Keratinocyte (primary cell): ENCODE results near the gene HES7. TPM values are rescaled to one million over a fixed set of nuclear protein-coding genes. Genes with fewer than 3 reads are reported as not detected.
A peak's percentile ranks its signal among the peaks of the same experiment; 100 is the strongest.
"Not testable (repeated sequence)": the region's sequence is repeated elsewhere in the genome, so short reads cannot be mapped to it uniquely, and the experiment has no call there.

Source experiments
- DNase-seq: peaks from one replicate; pipeline ENCODE4 v3.0.0-alpha.2; 2011; ENCODE audit warnings: low read depth, missing footprints, low spot score
- FAIRE-seq: peaks from 2 replicates; lab custom pipeline; 2011; peaks lifted over from hg19 to GRCh38; lab: Jason Lieb, UNC
- H2AFZ ChIP-seq: 2 replicates; pipeline ENCODE4 v1.6.0; 2012; ENCODE audit warnings: low read length, control low read depth, inconsistent platforms; ENCODE audit not compliant: control insufficient read depth
- H3K27ac ChIP-seq: 2 replicates; pipeline ENCODE4 v1.5.1; 2011; ENCODE audit warnings: low read length; ENCODE audit not compliant: control insufficient read depth, insufficient read depth
- H3K27me3 ChIP-seq: 3 replicates; pipeline ENCODE4 v1.6.0; 2011; ENCODE audit warnings: low read length; ENCODE audit not compliant: control insufficient read depth, insufficient read depth; ENCODE audit errors: extremely low read depth
- H3K36me3 ChIP-seq, 2 experiments: 2 replicates in 1 of 2; 3 replicates in 1 of 2; pipeline ENCODE4 v1.5.1; 2011; ENCODE audit warnings: low read length in 2 of 2, mild to moderate bottlenecking in 1 of 2; ENCODE audit not compliant: control insufficient read depth in 2 of 2, insufficient read depth in 2 of 2; ENCODE audit errors: extremely low read depth in 1 of 2
- H3K4me1 ChIP-seq: 3 replicates; pipeline ENCODE4 v1.5.1; 2011; ENCODE audit warnings: low read length; ENCODE audit not compliant: control insufficient read depth, insufficient read depth; ENCODE audit errors: extremely low read depth
- H3K4me2 ChIP-seq: 3 replicates; pipeline ENCODE4 v1.6.0; 2011; ENCODE audit warnings: low read depth, low read length; ENCODE audit not compliant: control insufficient read depth, insufficient read depth; ENCODE audit errors: extremely low read depth
- H3K4me3 ChIP-seq, 3 experiments: fragments of 200-600 bp in 1 of 3; sonication (generic) in 1 of 3; 2 replicates in 2 of 3; 3 replicates in 1 of 3; pipeline ENCODE4 v1.5.1; 2011 to 2016; ENCODE audit warnings: low read length in 3 of 3, mild to moderate bottlenecking in 3 of 3, control low read depth in 2 of 3, inconsistent platforms in 1 of 3, low read depth in 1 of 3, mixed read lengths in 1 of 3, mixed run types in 1 of 3, moderate library complexity in 1 of 3; ENCODE audit not compliant: control insufficient read depth in 2 of 3, insufficient read depth in 2 of 3; ENCODE audit errors: extremely low read depth in 1 of 3
- H3K79me2 ChIP-seq: 2 replicates; pipeline ENCODE4 v1.6.0; 2012; ENCODE audit warnings: low read length; ENCODE audit not compliant: control insufficient read depth, insufficient read depth
- H3K9ac ChIP-seq: 3 replicates; pipeline ENCODE4 v1.6.0; 2011; ENCODE audit warnings: low read length; ENCODE audit not compliant: control insufficient read depth, insufficient read depth; ENCODE audit errors: extremely low read depth
- H3K9me1 ChIP-seq: 3 replicates; pipeline ENCODE4 v1.6.0; 2011; ENCODE audit warnings: low read length; ENCODE audit not compliant: control insufficient read depth, insufficient read depth; ENCODE audit errors: extremely low read depth
- H3K9me3 ChIP-seq: 2 replicates; pipeline ENCODE4 v1.5.1; 2012; ENCODE audit warnings: low read depth, low read length; ENCODE audit not compliant: control insufficient read depth
- H4K20me1 ChIP-seq: 3 replicates; pipeline ENCODE4 v1.6.0; 2011; ENCODE audit warnings: low read length; ENCODE audit not compliant: control insufficient read depth, insufficient read depth; ENCODE audit errors: extremely low read depth
- CTCF ChIP-seq, 3 experiments: IDR thresholded peaks in 1 of 3; conservative IDR thresholded peaks in 1 of 3; optimal IDR thresholded peaks in 1 of 3; 2 replicates in 2 of 3; 3 replicates in 1 of 3; pipeline versions ENCODE3 to v1.5.1; 2011; ENCODE audit warnings: low read length in 3 of 3, mild to moderate bottlenecking in 3 of 3, moderate library complexity in 2 of 3, control low read depth in 1 of 3, inconsistent platforms in 1 of 3; ENCODE audit not compliant: insufficient read depth in 2 of 3; ENCODE audit errors: extremely low read depth in 1 of 3
- EZH2 ChIP-seq: IDR thresholded peaks from one replicate; pipeline ENCODE4 v1.6.1; 2012; ENCODE audit warnings: inconsistent platforms, mild to moderate bottlenecking, low read length, moderate library complexity
- dilution Hi-C: fragments of 300-500 bp; cut with MboI; formaldehyde crosslinking; loops from one replicate; pipeline ENCODE4 v1.7.0; 2020; ENCODE audit warnings: low sequenced_read_pairs; ENCODE audit not compliant: extremely low pct_ligation_motif_present
- polyA plus RNA-seq, 5 experiments: library from polyadenylated mRNA; depleted of rRNA in 3 of 5; stranded (reverse) in 3 of 5; stranded (forward) in 1 of 5; unstranded in 1 of 5; fragments of >200 nt; gene quantifications; 1 replicate in 1 of 5; 2 replicates in 3 of 5; 3 replicates in 1 of 5; pipeline versions ENCODE4 v1.2.1 to v1.2.3, GENCODE V29; 2011 to 2012; ENCODE audit warnings: missing spikeins in 2 of 5, low read depth in 1 of 5, low replicate concordance in 1 of 5

Gene HES7
- polyA plus RNA-seq, 1 donor (not counting 4 experiments of a cell fraction or from before 2014, with no cell fraction given): 0.33 TPM

DNA sequence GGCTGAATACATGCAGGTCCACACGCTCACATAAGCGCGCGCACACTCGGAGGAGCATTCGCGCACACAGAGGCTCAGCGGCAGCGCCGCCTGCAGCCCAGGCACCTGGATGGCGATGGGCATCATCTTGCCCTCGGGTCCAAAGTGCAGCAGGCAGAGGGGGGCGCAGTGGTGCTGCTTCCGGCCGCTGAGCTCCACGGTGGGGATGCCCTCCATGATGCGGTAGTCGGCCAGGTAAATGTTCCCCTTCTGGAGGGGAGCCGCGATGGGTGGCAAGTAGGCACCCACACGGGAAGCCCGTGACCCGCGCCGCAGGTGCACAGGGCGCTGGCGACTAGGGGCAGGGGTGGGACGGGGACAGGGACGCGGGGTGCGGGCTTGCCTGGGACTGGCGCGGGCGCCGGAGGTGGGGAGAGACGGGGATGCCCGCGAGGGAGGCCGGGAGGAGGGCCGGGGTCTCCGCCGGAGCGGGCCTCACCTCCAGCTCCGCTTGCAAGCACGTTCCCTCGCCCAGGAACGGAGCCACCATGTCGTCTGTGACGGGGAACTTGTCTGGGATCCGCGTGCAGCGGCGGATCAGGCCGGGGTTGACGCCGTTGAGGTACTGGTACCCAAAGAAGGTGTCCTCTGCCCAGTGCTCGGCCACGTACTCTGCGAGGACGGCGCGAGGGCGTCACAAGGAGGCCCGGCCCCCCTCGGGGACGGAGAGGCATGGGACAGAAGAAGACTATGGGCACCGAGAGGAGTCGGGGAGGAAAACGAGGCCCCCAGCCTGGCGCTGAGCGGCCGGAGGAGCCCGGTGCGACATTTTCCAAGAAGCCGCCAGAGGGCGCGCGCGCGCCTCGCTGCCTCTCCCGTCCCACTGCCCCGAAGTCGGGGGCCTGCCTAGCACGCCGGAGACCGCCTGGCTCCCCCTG lies 44.4 kb downstream of the HES7 start:
- dilution Hi-C loops: no loop called here
- peak overlapping the region; percentile 55 for H3K4me2 ChIP-seq
- FAIRE-seq: peak; percentile 36

DNA sequence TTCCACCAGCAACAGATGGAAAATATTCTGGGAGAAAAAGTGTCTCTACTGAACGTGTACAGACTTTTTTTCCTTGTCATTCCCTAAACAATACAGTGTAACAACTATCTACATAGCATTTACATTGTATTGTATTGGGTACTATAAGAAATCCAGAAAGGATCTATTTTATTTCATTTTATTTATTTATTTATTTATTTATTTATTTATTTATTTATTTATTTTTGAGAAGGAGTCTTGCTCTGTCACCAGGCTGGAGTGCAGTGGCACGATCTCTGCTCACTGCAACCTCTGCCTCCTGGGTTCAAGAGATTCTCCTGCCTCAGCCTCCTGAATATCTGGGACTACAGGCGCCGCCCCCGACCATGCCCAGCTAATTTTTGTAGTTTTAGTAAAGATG lies 46.0 kb downstream of the HES7 start:
- H3K79me2 ChIP-seq, DNase-seq, H3K9ac ChIP-seq, H3K27ac ChIP-seq, H4K20me1 ChIP-seq, H3K4me2 ChIP-seq, H3K9me1 ChIP-seq, H2AFZ ChIP-seq, dilution Hi-C loops, H3K36me3 ChIP-seq, H3K4me3 ChIP-seq, FAIRE-seq, H3K9me3 ChIP-seq: not testable (repeated sequence)
- H3K27me3 ChIP-seq: peaks cover 25% of the 10 kb centered on the region
- H3K4me1 ChIP-seq: peaks cover 24% of the 10 kb centered on the region

More for the DNA sequence above, 44.4 kb downstream of the HES7 start:
- Histone ChIP-seq H3K27me3 (peaks cover 9% of the 10 kb centered on the region), H3K9me3 (no peaks in the 10 kb centered on the region), H2AFZ (peak overlapping the region; percentile 71), H3K27ac (no peak overlapping the region), H3K9me1 (no peaks in the 10 kb centered on the region), H4K20me1 (no peaks in the 10 kb centered on the region), H3K4me1 (peaks cover 13% of the 10 kb centered on the region), H3K79me2 (no peaks in the 10 kb centered on the region), H3K4me3 (peak overlapping the region; percentile 12 to 31 (median 24)), H3K9ac (peak overlapping the region; percentile 20), H3K36me3 (no peaks in the 10 kb centered on the region)
- TF ChIP-seq EZH2: no peak
- TF ChIP-seq CTCF (optimal IDR thresholded peaks at IDR 0.05 in 1 of 3, IDR thresholded peaks at IDR 0.05 in 1 of 3, conservative IDR thresholded peaks at IDR 0.05 in 1 of 3; ENCODE audit: extremely low read depth in 1 of 3, insufficient read depth in 2 of 3, low read length in 3 of 3): peak; percentile 70 to 96 (median 86)
- no peak for DNase-seq
